Daoy (cell line): ENCODE data around the gene UPF2. TPM values are rescaled to one million over a fixed set of nuclear protein-coding genes. Genes with fewer than 3 reads are reported as not detected.
A peak's percentile ranks its signal among the peaks of the same experiment; 100 is the strongest.
"Not testable (repeated sequence)": the region's sequence is repeated elsewhere in the genome, so short reads cannot be mapped to it uniquely, and the experiment has no call there.

Source experiments
- DNase-seq: peaks from one replicate; pipeline ENCODE4 v3.0.0-alpha.2; 2015; ENCODE audit warnings: low read depth
- total RNA-seq: library from RNA; depleted of rRNA; stranded (reverse); fragments of >200 nt; shearing (Covaris generic); gene quantifications from 2 replicates; pipeline ENCODE4 v1.2.3, GENCODE V29; 2014; rRNA removed

UPF2 gene
- 14.2 and 14.6 TPM in 2 replicates for total RNA-seq

GRCh38 chr10:12042797-12043651, at the start of gene UPF2:
TSS of gene UPF2 (minus strand) at chr10:12042809. CDS start at chr10:12035423, 7,386 bp downstream.
- DNase-seq, result peak; percentile 98

GRCh38 chr10:12091421-12091820, 48.8 kb upstream of the UPF2 start:
- no peak for DNase-seq

- no peak for DNase-seq
Measured at GRCh38 chr10:12088919-12089318, 46.3 kb upstream of the UPF2 start.

- peak; percentile 3 for DNase-seq
Measured at GRCh38 chr10:12081879-12082557, 39.4 kb upstream of the UPF2 start.

GRCh38 chr10:12081470-12081869, 38.9 kb upstream of the UPF2 start:
- no peak for DNase-seq

- no peak for DNase-seq
Measured at GRCh38 chr10:12077580-12078180, 35.1 kb upstream of the UPF2 start.

- no peak for DNase-seq
Measured at GRCh38 chr10:12073526-12073925, 30.9 kb upstream of the UPF2 start.

- not testable (repeated sequence) for DNase-seq
Measured at GRCh38 chr10:12071441-12071840, 28.8 kb upstream of the UPF2 start.

- peak; percentile 97 for DNase-seq
Measured at GRCh38 chr10:12068449-12069269, 26.1 kb upstream of the UPF2 start, which contains the start of gene DHTKD1. TSS of gene DHTKD1 (plus strand) at chr10:12068954. CDS start at chr10:12069034, 80 bp downstream.

GRCh38 chr10:12067336-12067735, 24.7 kb upstream of the UPF2 start:
- DNase-seq, result peak; percentile 30

- DNase-seq, result no peak
Measured at GRCh38 chr10:12063483-12063818, 20.8 kb upstream of the UPF2 start.

- no peak for DNase-seq
Measured at GRCh38 chr10:12062754-12063482, 20.3 kb upstream of the UPF2 start.

- DNase-seq, result no peak
Measured at GRCh38 chr10:12061124-12061523, 18.5 kb upstream of the UPF2 start.

GRCh38 chr10:12056748-12057147, 14.1 kb upstream of the UPF2 start:
- no peak for DNase-seq

GRCh38 chr10:12055732-12056131, 13.1 kb upstream of the UPF2 start:
- no peak for DNase-seq

GRCh38 chr10:12051241-12051640, 8.6 kb upstream of the UPF2 start:
- DNase-seq, result no peak

GRCh38 chr10:12050528-12050927, 7.9 kb upstream of the UPF2 start:
- no peak for DNase-seq

GRCh38 chr10:12048547-12048946, 5.9 kb upstream of the UPF2 start:
- DNase-seq, result no peak

GRCh38 chr10:12045596-12045995, 3.0 kb upstream of the UPF2 start:
- DNase-seq, result no peak

GRCh38 chr10:12042409-12042796, 206 bp downstream of the UPF2 start:
- DNase-seq, result peak; percentile 17
